ENCODE data around the gene PMM2. TPM values are rescaled to one million over a fixed set of nuclear protein-coding genes. Genes with fewer than 3 reads are reported as not detected.

The PMM2 gene
- total and polyA plus RNA-seq, 2 experiments from 2014 or later = 38.2 to 60.4 TPM

GRCh38 chr16:8764525-8765250, 33.0 kb upstream of the PMM2 start:
- Histone ChIP-seq H3K9me2 (ENCODE audit: insufficient read depth) (no peaks in the 10 kb centered on the region), H3F3A (replicated peaks; ENCODE audit: low read depth) (peaks cover 8% of the 10 kb centered on the region; the same call in 1 of the 2 replicates), H3K27me3 (ENCODE audit: insufficient read depth) (no peaks in the 10 kb centered on the region), H3K4me1 (ENCODE audit: insufficient read depth) (peaks cover 17% of the 10 kb centered on the region), H3K36me3 (ENCODE audit: insufficient read depth) (no peaks in the 10 kb centered on the region), H3K4me3 (0 out of 2 replicates have a peak overlapping the region, but pooled peaks have one; percentile 3), H4K20me1 (replicated peaks; ENCODE audit: insufficient read depth) (no peaks in the 10 kb centered on the region), H2AFZ (peak overlapping the region; percentile 83), H3K27ac (ENCODE audit: low read depth) (no peak overlapping the region), H3K4me2 (peak overlapping the region; percentile 64; the same call in 1 of the 2 replicates), H3K79me2 (replicated peaks; ENCODE audit: insufficient read depth) (no peaks in the 10 kb centered on the region)
- Mint-ChIP-seq H3K9me3 (no peaks in the 10 kb centered on the region), H3K4me3 (no peak overlapping the region), H3K4me1 (peaks cover 16% of the 10 kb centered on the region), H3K36me3 (ENCODE audit: low read depth) (no peaks in the 10 kb centered on the region), H3K27ac (no peak overlapping the region), H3K27me3 (ENCODE audit: insufficient read depth, low read depth, poor library complexity) (peaks cover 14% of the 10 kb centered on the region)
- ATAC-seq = peak; percentile 81
- peak; percentile 49 for DNase-seq (ENCODE audit: low spot score)
- TF ChIP-seq ZNF331 (CRISPR knock-in tag; IDR thresholded peaks at IDR 0.05; ENCODE audit: low read depth) (no peak), REST (IDR thresholded peaks at IDR 0.05; ENCODE audit: unreplicated experiment) (no peak), CREB1 (CRISPR knock-in tag; IDR thresholded peaks at IDR 0.05; ENCODE audit: low read depth) (no peak), EZH2 (IDR thresholded peaks at IDR 0.05; ENCODE audit: low read depth, unreplicated experiment) (no peak), STAT1 (IDR thresholded peaks at IDR 0.05; ENCODE audit: unreplicated experiment) (no peak), EZH2phosphoT487 (IDR thresholded peaks at IDR 0.05; ENCODE audit: unreplicated experiment) (no peak), ZNF462 (CRISPR knock-in tag; IDR thresholded peaks at IDR 0.05) (no peak), ZNF114 (CRISPR knock-in tag; IDR thresholded peaks at IDR 0.05) (no peak), CTCF (conservative IDR thresholded peaks at IDR 0.05; ENCODE audit: low read depth in 2 of 2) (no peak), POLR2AphosphoS5 (IDR thresholded peaks at IDR 0.05; ENCODE audit: low read depth) (no peak), JUNB (IDR thresholded peaks at IDR 0.05; ENCODE audit: unreplicated experiment) (no peak), ETS1 (IDR thresholded peaks at IDR 0.05) (no peak), NANOG (IDR thresholded peaks at IDR 0.05; ENCODE audit: borderline replicate concordance) (no peak)
